Midbrain (tissue), 1 donor: ENCODE data around the gene NIPSNAP2.
"Not testable (repeated sequence)": the region's sequence is repeated elsewhere in the genome, so short reads cannot be mapped to it uniquely, and the experiment has no call there.

ENCODE experiments used
- DNase-seq: peaks from one replicate; lab custom pipeline; 2025; lab: John Stamatoyannopoulos, UW

NIPSNAP2 gene

GRCh38 chr7:55964261-55965099 lies at the start of gene NIPSNAP2:
Gene NIPSNAP2 (plus strand): TSS chr7:55964585. CDS start chr7:55964610, 25 bp downstream.
- DNase-seq: peak; percentile 65

- no peak for DNase-seq
These were observed 46.6 kb upstream of the NIPSNAP2 start for GRCh38 chr7:55917771-55918170.

- DNase-seq: no peak
These were observed 36.2 kb upstream of the NIPSNAP2 start for GRCh38 chr7:55928006-55928767.

GRCh38 chr7:55931421-55932151 lies 32.8 kb upstream of the NIPSNAP2 start:
- no peak for DNase-seq

- no peak for DNase-seq
These were observed 24.8 kb upstream of the NIPSNAP2 start for GRCh38 chr7:55939514-55940123.

- no peak for DNase-seq
These were observed 17.8 kb upstream of the NIPSNAP2 start for GRCh38 chr7:55946545-55946944.

GRCh38 chr7:55951637-55952351 lies 12.6 kb upstream of the NIPSNAP2 start, which contains the start of gene MRPS17:
Gene MRPS17 (plus strand): TSS chr7:55951877. CDS start chr7:55953196, 1,319 bp downstream.
- peak; percentile 84 for DNase-seq

GRCh38 chr7:55952352-55952671 lies 12.1 kb upstream of the NIPSNAP2 start:
- DNase-seq: not testable (repeated sequence)

- no peak for DNase-seq
These were observed 10.5 kb upstream of the NIPSNAP2 start for GRCh38 chr7:55953707-55954475.

GRCh38 chr7:55957190-55957589 lies 7.2 kb upstream of the NIPSNAP2 start:
- no peak for DNase-seq

GRCh38 chr7:55962014-55962413 lies 2.4 kb upstream of the NIPSNAP2 start:
- no peak for DNase-seq

GRCh38 chr7:55963584-55964168 lies 709 bp upstream of the NIPSNAP2 start:
- no peak for DNase-seq

- DNase-seq: no peak
These were observed 700 bp downstream of the NIPSNAP2 start for GRCh38 chr7:55965100-55965470.

- peak; percentile 35 for DNase-seq
These were observed 1.5 kb downstream of the NIPSNAP2 start for GRCh38 chr7:55965805-55966421.

- no peak for DNase-seq
These were observed 2.5 kb downstream of the NIPSNAP2 start for GRCh38 chr7:55966851-55967250.

- DNase-seq: no peak
These were observed 5.0 kb downstream of the NIPSNAP2 start for GRCh38 chr7:55969391-55969790.

- DNase-seq: no peak
These were observed 6.2 kb downstream of the NIPSNAP2 start for GRCh38 chr7:55970561-55970960.

GRCh38 chr7:55970978-55971377 lies 6.6 kb downstream of the NIPSNAP2 start:
- no peak for DNase-seq

- DNase-seq: no peak
These were observed 9.4 kb downstream of the NIPSNAP2 start for GRCh38 chr7:55973747-55974250.
